ENCODE data around the gene RPP14. TPM values are rescaled to one million over a fixed set of nuclear protein-coding genes. Genes with fewer than 3 reads are reported as not detected.

Gene RPP14
- total RNA-seq, 1 experiment from 2014 or later = 22.4 TPM

GRCh38 chr3:58326267-58326900, 20.3 kb downstream of the RPP14 start:
- Histone ChIP-seq H3K27ac (ENCODE audit: low read depth, low read length) (no peak overlapping the region), H3K4me1 (ENCODE audit: control insufficient read depth in 1 of 2, insufficient read depth in 2 of 2, low read length in 2 of 2) (no peaks in the 10 kb centered on the region), H3K4me2 (ENCODE audit: low read length) (no peak overlapping the region), H3K9me2 (ENCODE audit: insufficient read depth) (no peaks in the 10 kb centered on the region), H3K36me3 (ENCODE audit: control insufficient read depth in 1 of 2, insufficient read depth in 2 of 2, low read length in 2 of 2) (no peaks in the 10 kb centered on the region), H4K20me1 (ENCODE audit: insufficient read depth) (no peaks in the 10 kb centered on the region), H3K27me3 (ENCODE audit: insufficient read depth, low read length) (no peaks in the 10 kb centered on the region), H3K4me3 (replicated peaks in 1 of 2; ENCODE audit: low read depth in 1 of 2, low read length in 2 of 2) (no peak overlapping the region), H3K9ac (ENCODE audit: low read length) (no peak overlapping the region), H3K9me3 (ENCODE audit: control insufficient read depth in 1 of 2, insufficient read depth in 1 of 2, low read depth in 1 of 2, low read length in 2 of 2) (no peaks in the 10 kb centered on the region), H2AFZ (ENCODE audit: low read depth, low read length, poor library complexity, severe bottlenecking) (no peak overlapping the region), H3K79me2 (ENCODE audit: insufficient read depth, low read length) (no peaks in the 10 kb centered on the region)
- TF ChIP-seq SRF (IDR thresholded peaks at IDR 0.05; ENCODE audit: low read depth) = no peak
- TF ChIP-seq EZH2 (IDR thresholded peaks at IDR 0.05) = no peak
- no peak for TF ChIP-seq REST (IDR thresholded peaks at IDR 0.05; ENCODE audit: low read depth)
- no peak for TF ChIP-seq POLR2AphosphoS5 (IDR thresholded peaks at IDR 0.05; ENCODE audit: low read depth, low read length)
- no peak for TF ChIP-seq CTCF (IDR thresholded peaks at IDR 0.05 in 2 of 3, conservative IDR thresholded peaks at IDR 0.05 in 1 of 3; ENCODE audit: borderline replicate concordance in 1 of 3, insufficient read depth in 1 of 3, low read depth in 2 of 3, low read length in 2 of 3)
- TF ChIP-seq SP1 (IDR thresholded peaks at IDR 0.05; ENCODE audit: low read depth) = no peak
- TF ChIP-seq YY1 (IDR thresholded peaks at IDR 0.05; ENCODE audit: extremely low read depth, insufficient replicate concordance, low read depth, low read length) = no peak
- TF ChIP-seq ZBTB33 (IDR thresholded peaks at IDR 0.05; ENCODE audit: extremely low read depth, insufficient replicate concordance, low read length) = no peak
- TF ChIP-seq EZH2phosphoT487 (IDR thresholded peaks at IDR 0.05; ENCODE audit: borderline replicate concordance) = no peak
- TF ChIP-seq CEBPB (IDR thresholded peaks at IDR 0.05; ENCODE audit: low read depth) = no peak
- DNase-seq (ENCODE audit: low read depth, low spot score) (no peak), ATAC-seq (no peak)
- no TSS peak for BruUV-seq (replicated peaks)
- ChIA-PET POLR2A (no interaction called here), RAD21 (ENCODE audit: low non-redundant PET in 1 of 2, low total read pairs in 2 of 2, uncharacterized antibody in 2 of 2, unreplicated experiment in 2 of 2) (no interaction called here), CTCF (interaction anchor here (1.2 to 1.3 kb wide), 2 partner anchors 10 to 20 kb away, joined by 3 read pairs; partner anchors contain the start of genes HTD2 and RPP14)
- intact Hi-C loops (cut with micrococcal nuclease) = no loop called here

All from HCT116 (cell line).